OCI-LY3 (cell line): ENCODE data around the gene ACTL10.

Source experiments
- CTCF ChIP-seq: fragments of 200-600, 300-600 bp; sonication (generic); IDR thresholded peaks from 2 replicates; pipeline ENCODE4 v1.5.1; 2014; ENCODE audit warnings: antibody characterized with exemption, low read length, low read depth
- EZH2phosphoT487 ChIP-seq: fragments of 200-600 bp; shearing (Covaris generic); IDR thresholded peaks from 2 replicates; pipeline ENCODE4 v1.6.1; 2018; ENCODE audit warnings: antibody characterized with exemption, mixed run types, low read depth

DNA sequence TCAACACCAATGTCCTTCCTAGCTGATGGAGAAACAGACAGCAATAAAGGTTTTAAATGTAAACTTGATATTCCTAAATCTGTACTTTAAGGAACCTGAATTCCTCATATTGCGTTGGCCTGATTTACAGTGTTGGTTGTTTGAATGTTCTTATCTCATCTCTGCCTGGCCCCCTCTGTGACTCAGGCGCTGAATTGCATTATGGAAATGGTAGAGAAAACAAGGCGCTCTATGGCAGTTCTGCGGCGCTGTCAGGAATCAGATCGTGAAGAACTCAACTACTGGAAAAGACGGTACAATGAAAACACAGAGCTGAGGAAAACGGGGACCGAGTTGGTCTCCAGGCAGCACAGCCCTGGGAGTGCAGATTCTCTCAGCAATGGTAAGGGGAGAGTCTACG is 37.2 kb upstream of the ACTL10 start:
- TF ChIP-seq CTCF (no peak), EZH2phosphoT487 (no peak)
